ENCODE results near the gene MOGAT2. TPM values are rescaled to one million over a fixed set of nuclear protein-coding genes. Genes with fewer than 3 reads are reported as not detected.

The MOGAT2 gene
- polyA plus RNA-seq, 1 of the 3 experiments (the other 2 are of a cell fraction): 0.03 TPM

- H4K20me1 ChIP-seq (ENCODE audit: insufficient read depth): no peaks in the 10 kb centered on the region
- H3K27ac ChIP-seq (ENCODE audit: low read depth in 2 of 2, low read length in 1 of 2): no peak overlapping the region
- WGBS (ENCODE audit: low lambda C conversion rate): 87% methylated on average over 3 of the region's 3 CpGs
- no peaks in the 10 kb centered on the region for H3K36me3 ChIP-seq (replicated peaks in 1 of 2; ENCODE audit: control insufficient read depth in 1 of 2, insufficient read depth in 2 of 2, low read length in 1 of 2)
- TF ChIP-seq MEF2A (IDR thresholded peaks at IDR 0.05; ENCODE audit: borderline replicate concordance, low read depth) (no peak), NFIC (IDR thresholded peaks at IDR 0.05; ENCODE audit: borderline replicate concordance) (no peak), RXRA (IDR thresholded peaks at IDR 0.05; ENCODE audit: borderline replicate concordance, low read depth) (no peak), TAF1 (IDR thresholded peaks at IDR 0.05; ENCODE audit: borderline replicate concordance, low read depth, low read length) (no peak), TEAD4 (IDR thresholded peaks at IDR 0.05; ENCODE audit: borderline replicate concordance, insufficient read depth) (no peak)
- TF ChIP-seq, protein P1, sequence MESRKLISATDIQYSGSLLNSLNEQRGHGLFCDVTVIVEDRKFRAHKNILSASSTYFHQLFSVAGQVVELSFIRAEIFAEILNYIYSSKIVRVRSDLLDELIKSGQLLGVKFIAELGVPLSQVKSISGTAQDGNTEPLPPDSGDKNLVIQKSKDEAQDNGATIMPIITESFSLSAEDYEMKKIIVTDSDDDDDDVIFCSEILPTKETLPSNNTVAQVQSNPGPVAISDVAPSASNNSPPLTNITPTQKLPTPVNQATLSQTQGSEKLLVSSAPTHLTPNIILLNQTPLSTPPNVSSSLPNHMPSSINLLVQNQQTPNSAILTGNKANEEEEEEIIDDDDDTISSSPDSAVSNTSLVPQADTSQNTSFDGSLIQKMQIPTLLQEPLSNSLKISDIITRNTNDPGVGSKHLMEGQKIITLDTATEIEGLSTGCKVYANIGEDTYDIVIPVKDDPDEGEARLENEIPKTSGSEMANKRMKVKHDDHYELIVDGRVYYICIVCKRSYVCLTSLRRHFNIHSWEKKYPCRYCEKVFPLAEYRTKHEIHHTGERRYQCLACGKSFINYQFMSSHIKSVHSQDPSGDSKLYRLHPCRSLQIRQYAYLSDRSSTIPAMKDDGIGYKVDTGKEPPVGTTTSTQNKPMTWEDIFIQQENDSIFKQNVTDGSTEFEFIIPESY (IDR thresholded peaks at IDR 0.05; ENCODE audit: borderline replicate concordance, low read depth): no peak
- ChIA-PET POLR2A (no interaction called here), CTCF (interaction anchor here (0.7 to 1.3 kb wide), 4 partner anchors 40 to 87 kb away, joined by 3 to 5 read pairs (median 3); no protein-coding TSS in a partner anchor)
- H3K9ac ChIP-seq: no peak overlapping the region
- H3K79me2 ChIP-seq (ENCODE audit: insufficient read depth): no peaks in the 10 kb centered on the region
- no peaks in the 10 kb centered on the region for H3F3A ChIP-seq (replicated peaks; ENCODE audit: insufficient read depth)
- peaks cover 5 to 11% of the 10 kb centered on the region in 2 experiments; a peak in 3 of 4 replicates for H3K4me1 ChIP-seq (ENCODE audit: control insufficient read depth in 1 of 2, insufficient read depth in 2 of 2, low read depth in 1 of 2, low read length in 1 of 2)
- H3K4me3 ChIP-seq (ENCODE audit: low read depth in 2 of 2, low read length in 1 of 2): no peak overlapping the region
- no peak overlapping the region for H3K4me2 ChIP-seq
- no peaks in the 10 kb centered on the region for H3K9me3 ChIP-seq
- H3K9me2 ChIP-seq: no peaks in the 10 kb centered on the region
- peaks cover 8% of the 10 kb centered on the region for H3K27me3 ChIP-seq (ENCODE audit: insufficient read depth)
- no peak overlapping the region for H2AFZ ChIP-seq (ENCODE audit: low read depth)
- no peak for DNase-seq
Measured at GRCh38 chr11:75765116-75765515, 47.5 kb downstream of the MOGAT2 start.

DNA sequence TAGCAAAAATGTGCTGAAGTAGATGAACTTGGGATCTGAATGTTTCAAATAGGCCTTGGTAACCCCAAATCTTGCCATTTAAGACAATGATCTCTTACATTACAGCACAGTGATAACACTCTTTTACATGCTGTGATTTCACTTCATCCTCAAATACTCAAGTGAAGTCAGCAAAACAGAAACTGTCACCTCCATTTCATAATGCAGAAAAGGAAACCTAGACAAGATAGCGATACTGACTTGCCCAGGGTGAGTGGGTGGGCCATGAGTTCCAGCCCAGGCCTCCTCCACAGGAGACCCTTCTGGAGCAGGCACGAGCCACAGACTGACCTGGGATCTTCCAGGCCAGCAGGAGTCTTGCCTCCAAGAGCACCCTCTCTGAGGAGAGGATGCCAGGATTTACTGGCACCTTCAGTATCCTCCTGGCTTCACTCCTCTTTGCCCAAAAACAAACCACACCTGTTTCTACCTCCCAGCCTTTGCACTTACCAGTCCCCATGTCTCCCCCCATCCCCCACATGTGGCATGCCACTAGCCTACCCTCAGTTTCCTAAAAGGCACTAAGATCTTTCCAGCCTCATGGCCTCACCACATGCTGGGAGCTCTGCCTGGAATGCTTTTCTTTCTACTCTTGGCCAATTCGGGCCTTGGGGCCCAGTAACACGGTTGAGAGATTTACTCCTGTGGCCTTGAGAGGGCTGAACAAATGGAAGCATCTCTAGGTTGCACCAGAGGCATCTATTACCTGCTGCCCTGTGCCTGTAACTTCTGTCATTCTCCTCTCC lies 49.0 kb downstream of the MOGAT2 start:
- Histone ChIP-seq H3K4me2 (no peak overlapping the region), H3K4me3 (ENCODE audit: low read depth in 2 of 2, low read length in 1 of 2) (no peak overlapping the region), H2AFZ (ENCODE audit: low read depth) (no peak overlapping the region), H3K79me2 (ENCODE audit: insufficient read depth) (no peaks in the 10 kb centered on the region), H3K27ac (ENCODE audit: low read depth in 2 of 2, low read length in 1 of 2) (no peak overlapping the region), H3K27me3 (ENCODE audit: insufficient read depth) (peaks cover 8% of the 10 kb centered on the region), H4K20me1 (ENCODE audit: insufficient read depth) (no peaks in the 10 kb centered on the region), H3F3A (replicated peaks; ENCODE audit: insufficient read depth) (no peaks in the 10 kb centered on the region), H3K9me3 (no peaks in the 10 kb centered on the region), H3K4me1 (ENCODE audit: control insufficient read depth in 1 of 2, insufficient read depth in 2 of 2, low read depth in 1 of 2, low read length in 1 of 2) (peaks cover 5 to 11% of the 10 kb centered on the region in 2 experiments; a peak in 3 of 4 replicates), H3K9me2 (no peaks in the 10 kb centered on the region), H3K36me3 (replicated peaks in 1 of 2; ENCODE audit: control insufficient read depth in 1 of 2, insufficient read depth in 2 of 2, low read length in 1 of 2) (no peaks in the 10 kb centered on the region), H3K9ac (no peak overlapping the region)
- no peak for DNase-seq
- POLR2A ChIA-PET: no interaction called here
- WGBS (ENCODE audit: low lambda C conversion rate): 90% methylated on average over 3 of the region's 4 CpGs
- CTCF ChIA-PET: interaction anchor here (1.6 kb wide), 1 partner anchor 54 kb away, joined by 4 read pairs; no protein-coding TSS in a partner anchor
- TF ChIP-seq TAF1 (IDR thresholded peaks at IDR 0.05; ENCODE audit: borderline replicate concordance, low read depth, low read length) (no peak), REST (IDR thresholded peaks at IDR 0.05; ENCODE audit: low read depth, low read length) (no peak), SMC3 (IDR thresholded peaks at IDR 0.05; ENCODE audit: low read depth, low read length) (no peak), RFX5 (IDR thresholded peaks at IDR 0.05; ENCODE audit: low read length) (no peak), RCOR1 (IDR thresholded peaks at IDR 0.05; ENCODE audit: low read length) (no peak), MXI1 (IDR thresholded peaks at IDR 0.05; ENCODE audit: low read depth, low read length) (no peak), NFIC (IDR thresholded peaks at IDR 0.05; ENCODE audit: borderline replicate concordance) (no peak), FOSL2 (IDR thresholded peaks at IDR 0.05; ENCODE audit: borderline replicate concordance, low read depth) (no peak), TEAD4 (IDR thresholded peaks at IDR 0.05; ENCODE audit: borderline replicate concordance, insufficient read depth) (no peak), FOXM1 (IDR thresholded peaks at IDR 0.05; ENCODE audit: low read depth) (no peak), PBX3 (IDR thresholded peaks at IDR 0.05) (no peak), RAD21 (IDR thresholded peaks at IDR 0.05; ENCODE audit: low read length) (no peak), USF1 (IDR thresholded peaks at IDR 0.05; ENCODE audit: borderline replicate concordance, low read depth) (no peak)
- TF ChIP-seq, protein P2, sequence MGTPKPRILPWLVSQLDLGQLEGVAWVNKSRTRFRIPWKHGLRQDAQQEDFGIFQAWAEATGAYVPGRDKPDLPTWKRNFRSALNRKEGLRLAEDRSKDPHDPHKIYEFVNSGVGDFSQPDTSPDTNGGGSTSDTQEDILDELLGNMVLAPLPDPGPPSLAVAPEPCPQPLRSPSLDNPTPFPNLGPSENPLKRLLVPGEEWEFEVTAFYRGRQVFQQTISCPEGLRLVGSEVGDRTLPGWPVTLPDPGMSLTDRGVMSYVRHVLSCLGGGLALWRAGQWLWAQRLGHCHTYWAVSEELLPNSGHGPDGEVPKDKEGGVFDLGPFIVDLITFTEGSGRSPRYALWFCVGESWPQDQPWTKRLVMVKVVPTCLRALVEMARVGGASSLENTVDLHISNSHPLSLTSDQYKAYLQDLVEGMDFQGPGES (IDR thresholded peaks at IDR 0.05; ENCODE audit: low read depth, low read length): no peak

All from SK-N-SH (cell line).